ENCODE results near the gene SMPD2.

The SMPD2 gene

DNA sequence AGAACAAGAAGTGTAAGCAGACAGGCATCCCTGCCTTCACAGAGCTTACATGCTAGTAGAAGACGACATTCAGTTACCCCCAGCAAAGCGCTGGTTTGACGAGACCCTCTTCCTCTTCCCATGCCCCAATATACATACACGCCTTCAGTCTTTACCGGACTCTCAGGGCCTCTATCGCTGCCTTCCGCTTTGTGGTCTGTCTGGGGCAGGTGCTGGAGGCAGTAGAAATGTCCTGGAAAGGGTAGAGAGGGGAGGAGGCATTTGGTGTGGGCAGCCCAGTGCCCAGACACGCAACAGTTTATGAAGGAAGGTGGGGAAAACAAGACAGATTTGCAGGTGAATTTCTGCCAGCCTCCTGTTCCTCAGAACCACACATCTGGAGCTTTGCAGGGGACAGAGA is 6.0 kb downstream of the SMPD2 start:
- TF ChIP-seq, protein P1, sequence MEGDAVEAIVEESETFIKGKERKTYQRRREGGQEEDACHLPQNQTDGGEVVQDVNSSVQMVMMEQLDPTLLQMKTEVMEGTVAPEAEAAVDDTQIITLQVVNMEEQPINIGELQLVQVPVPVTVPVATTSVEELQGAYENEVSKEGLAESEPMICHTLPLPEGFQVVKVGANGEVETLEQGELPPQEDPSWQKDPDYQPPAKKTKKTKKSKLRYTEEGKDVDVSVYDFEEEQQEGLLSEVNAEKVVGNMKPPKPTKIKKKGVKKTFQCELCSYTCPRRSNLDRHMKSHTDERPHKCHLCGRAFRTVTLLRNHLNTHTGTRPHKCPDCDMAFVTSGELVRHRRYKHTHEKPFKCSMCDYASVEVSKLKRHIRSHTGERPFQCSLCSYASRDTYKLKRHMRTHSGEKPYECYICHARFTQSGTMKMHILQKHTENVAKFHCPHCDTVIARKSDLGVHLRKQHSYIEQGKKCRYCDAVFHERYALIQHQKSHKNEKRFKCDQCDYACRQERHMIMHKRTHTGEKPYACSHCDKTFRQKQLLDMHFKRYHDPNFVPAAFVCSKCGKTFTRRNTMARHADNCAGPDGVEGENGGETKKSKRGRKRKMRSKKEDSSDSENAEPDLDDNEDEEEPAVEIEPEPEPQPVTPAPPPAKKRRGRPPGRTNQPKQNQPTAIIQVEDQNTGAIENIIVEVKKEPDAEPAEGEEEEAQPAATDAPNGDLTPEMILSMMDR (IDR thresholded peaks at IDR 0.05): no peak

DNA sequence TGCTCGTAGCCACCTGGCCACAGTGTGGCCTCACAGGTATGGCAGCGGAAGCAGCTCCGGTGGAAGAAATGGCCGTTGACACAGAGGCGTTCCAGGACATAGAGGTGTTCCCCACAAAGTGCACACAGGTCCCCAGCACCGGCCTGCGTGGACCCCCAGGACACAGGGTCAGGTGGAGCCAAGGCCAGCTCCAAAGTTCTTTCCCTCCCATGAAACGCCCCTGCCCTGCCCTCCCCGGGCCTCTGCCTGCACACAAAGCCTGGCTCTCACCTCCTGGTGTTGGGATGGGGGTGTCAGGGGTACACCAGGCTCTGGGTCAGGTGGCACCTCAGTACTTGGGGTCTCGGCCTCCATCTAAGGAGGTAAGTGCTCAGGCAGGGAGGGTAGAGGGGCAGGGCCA is 6.6 kb downstream of the SMPD2 start:
- DNase-seq (ENCODE audit: low spot score): no peak
- TF ChIP-seq, protein P1 (IDR thresholded peaks at IDR 0.05): no peak
- no peak overlapping the region for H3K27ac ChIP-seq
- H3K4me3 ChIP-seq: no peak overlapping the region

More for the DNA sequence above, 6.0 kb downstream of the SMPD2 start:
- DNase-seq (ENCODE audit: low spot score): no peak
- no peak overlapping the region for H3K27ac ChIP-seq
- no peak overlapping the region for H3K4me3 ChIP-seq

DNA sequence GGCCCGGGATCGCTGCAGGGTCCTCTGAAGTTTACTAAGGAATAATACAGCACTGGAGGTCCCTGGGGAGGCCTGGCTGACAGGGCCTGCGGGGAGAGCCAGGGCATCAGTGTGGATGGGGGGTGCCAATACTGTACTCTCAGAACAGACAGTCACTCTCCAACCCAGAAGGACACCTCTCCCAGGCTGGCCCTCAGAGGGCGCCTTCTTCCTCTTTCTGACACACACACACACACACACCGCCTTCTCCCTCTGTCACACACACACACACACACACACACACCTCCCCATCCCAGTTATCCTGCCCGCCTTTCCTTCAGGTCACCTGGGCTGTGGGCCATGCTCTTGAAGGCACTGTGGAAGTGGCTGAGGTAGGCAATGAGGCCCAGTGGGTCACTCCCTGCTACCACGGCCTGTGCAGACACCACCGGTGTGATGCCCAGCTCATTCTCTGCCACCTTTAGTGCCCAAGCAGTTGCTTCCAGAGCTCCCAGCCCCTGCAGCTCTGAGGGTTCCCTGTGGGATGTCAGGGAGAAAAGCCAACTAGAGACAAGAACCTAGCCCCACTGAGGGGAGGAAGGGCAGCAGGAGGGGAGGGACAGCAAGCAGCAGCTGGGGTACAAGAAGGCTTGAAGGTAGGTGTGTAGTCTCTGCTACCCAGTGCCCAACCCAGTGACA is 7.5 kb downstream of the SMPD2 start:
- TF ChIP-seq, protein P1 (IDR thresholded peaks at IDR 0.05): no peak
- Histone ChIP-seq H3K4me3 (no peak overlapping the region), H3K27ac (no peak overlapping the region)
- DNase-seq (ENCODE audit: low spot score): no peak

DNA sequence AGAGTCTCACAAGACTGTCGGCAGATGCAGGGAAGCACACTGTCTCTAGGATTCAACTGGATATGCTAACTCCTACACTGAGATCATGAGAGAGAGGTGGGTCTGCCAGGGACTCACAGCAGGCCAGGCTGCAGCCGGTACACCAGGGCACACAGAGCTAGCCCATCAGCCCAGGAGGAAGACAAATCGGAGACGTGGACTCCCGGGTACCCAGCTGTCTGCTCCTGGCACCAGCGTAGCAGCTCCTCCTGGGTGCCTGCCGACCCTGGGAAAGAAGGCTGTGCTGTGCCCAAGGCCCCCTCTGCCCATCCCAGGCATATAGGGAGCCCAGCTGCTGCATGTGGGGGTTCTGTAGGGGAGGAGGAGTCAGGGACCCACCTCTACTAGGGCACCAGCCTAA is 8.1 kb downstream of the SMPD2 start:
- TF ChIP-seq, protein P1 (IDR thresholded peaks at IDR 0.05): no peak
- H3K27ac ChIP-seq: no peak overlapping the region
- no peak for DNase-seq (ENCODE audit: low spot score)
- H3K4me3 ChIP-seq: no peak overlapping the region

DNA sequence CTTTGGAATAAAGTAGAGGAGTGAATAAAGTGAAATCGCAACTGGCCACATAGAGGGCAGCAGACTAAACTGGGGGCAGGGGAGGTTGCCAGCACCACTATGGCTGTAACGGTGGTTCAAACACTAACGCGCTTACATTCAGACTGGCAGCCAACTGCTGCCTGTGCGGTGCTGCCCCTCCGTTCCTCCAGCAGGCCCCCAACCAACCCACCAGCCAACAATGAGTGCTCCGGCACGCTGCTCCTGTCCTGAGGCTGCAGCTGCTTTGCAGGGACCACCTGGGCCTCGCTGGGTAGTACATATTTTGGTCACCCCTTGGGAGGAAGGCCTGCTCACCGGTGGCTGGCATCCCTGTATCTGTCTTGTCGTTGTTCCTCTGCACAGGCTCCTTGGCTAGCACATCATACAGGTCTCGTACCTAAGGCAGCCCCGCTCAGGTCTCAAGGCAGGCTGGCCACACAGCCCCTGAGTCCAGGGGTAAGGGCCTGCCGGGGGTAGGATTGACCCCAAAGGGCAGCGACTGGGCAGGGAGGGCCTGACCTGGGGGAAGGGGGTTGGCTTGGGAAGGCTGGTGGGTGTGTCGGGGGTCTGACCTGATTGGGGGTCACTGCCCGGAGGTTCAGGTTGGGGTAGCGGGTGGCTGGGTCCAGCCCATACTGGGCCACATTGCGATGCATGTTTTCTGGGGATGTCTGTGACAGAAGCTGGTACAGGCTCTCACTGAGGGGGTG is 8.7 kb downstream of the SMPD2 start:
- H3K27ac ChIP-seq: no peak overlapping the region
- no peak overlapping the region for H3K4me3 ChIP-seq
- DNase-seq (ENCODE audit: low spot score): no peak
- TF ChIP-seq, protein P1 (IDR thresholded peaks at IDR 0.05): no peak

DNA sequence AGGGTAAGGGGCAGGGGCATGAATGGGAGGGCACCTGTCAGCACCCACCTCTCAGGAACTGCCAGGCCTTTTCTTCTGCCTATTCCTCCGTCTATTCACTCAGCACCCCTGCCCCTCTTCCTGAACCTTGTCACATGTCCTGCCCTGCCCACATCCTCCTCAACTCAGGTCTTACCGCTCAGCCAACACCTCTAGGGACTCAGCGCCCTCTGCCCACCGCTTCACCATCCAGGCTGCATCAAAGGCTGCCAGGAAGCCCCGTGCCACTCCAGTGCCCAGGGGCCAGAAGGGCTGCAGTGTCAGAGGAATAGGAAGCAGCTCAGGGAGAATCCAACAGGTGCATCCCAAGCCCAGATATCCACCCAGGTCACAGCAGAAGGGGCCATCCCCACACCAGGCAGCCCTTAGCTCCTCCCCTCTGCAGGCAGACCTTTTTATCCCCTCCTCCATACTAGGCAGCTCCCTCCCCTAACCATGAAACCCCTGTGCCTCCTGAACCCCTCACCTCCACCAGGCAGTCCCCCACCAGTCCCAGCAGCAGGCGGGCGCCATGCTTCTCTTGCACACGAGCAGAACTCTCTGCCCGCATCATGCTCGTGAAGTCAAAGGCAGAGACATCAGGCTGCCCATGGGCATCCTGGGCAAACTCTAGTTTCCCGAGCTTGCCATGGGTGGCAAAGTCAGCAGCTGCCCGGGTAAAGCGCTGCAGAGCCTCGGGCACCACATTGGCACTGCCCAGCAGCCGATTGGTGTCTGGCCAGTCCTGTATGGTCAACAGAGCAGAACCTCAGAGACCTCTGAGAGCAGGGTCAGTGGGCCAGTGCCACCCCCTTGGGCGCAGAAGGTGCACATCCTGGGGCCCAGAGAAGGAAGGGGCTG is 9.5 kb downstream of the SMPD2 start:
- Histone ChIP-seq H3K27ac (no peak overlapping the region), H3K4me3 (no peak overlapping the region)
- TF ChIP-seq, protein P1 (IDR thresholded peaks at IDR 0.05): no peak
- no peak for DNase-seq (ENCODE audit: low spot score)
